ENCODE data around the gene CD248. TPM values are rescaled to one million over a fixed set of nuclear protein-coding genes. Genes with fewer than 3 reads are reported as not detected.

CD248 gene
- total and polyA plus RNA-seq, 8 donors, result 69.8 to 128 (median 92.4) TPM

DNA sequence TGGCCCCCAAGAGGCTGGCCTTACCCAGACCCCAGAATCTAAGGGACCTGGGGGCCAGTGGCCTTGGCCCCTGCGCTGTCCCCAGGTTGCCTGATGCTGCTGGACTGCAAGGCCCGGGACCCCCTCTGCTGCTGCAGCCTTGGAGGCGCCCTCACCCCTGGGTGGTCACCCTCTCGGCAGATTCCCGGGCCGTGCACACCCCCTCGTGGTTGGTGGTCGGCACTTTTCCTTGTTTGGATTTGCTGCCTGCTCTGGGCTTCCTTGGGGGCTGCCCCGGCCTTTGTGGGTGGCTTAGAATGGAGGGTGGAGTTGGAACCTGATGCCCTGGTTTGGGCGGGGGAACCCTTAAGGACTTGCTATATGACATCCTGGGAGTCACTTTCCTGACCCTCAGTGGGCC is 14.1 kb upstream of the CD248 start:
- H3K4me3 ChIP-seq, result no peak overlapping the region
- no peak overlapping the region for H3K27ac ChIP-seq
- no peak for ATAC-seq
- peaks cover 28 to 41% of the 10 kb centered on the region in 2 donors for H3K4me1 ChIP-seq
- intact Hi-C loops (cut with DNase I), result no loop called here
- no peaks in the 10 kb centered on the region for H3K27me3 ChIP-seq
- H3K9me3 ChIP-seq, result no peaks in the 10 kb centered on the region
- TF ChIP-seq, protein P1, sequence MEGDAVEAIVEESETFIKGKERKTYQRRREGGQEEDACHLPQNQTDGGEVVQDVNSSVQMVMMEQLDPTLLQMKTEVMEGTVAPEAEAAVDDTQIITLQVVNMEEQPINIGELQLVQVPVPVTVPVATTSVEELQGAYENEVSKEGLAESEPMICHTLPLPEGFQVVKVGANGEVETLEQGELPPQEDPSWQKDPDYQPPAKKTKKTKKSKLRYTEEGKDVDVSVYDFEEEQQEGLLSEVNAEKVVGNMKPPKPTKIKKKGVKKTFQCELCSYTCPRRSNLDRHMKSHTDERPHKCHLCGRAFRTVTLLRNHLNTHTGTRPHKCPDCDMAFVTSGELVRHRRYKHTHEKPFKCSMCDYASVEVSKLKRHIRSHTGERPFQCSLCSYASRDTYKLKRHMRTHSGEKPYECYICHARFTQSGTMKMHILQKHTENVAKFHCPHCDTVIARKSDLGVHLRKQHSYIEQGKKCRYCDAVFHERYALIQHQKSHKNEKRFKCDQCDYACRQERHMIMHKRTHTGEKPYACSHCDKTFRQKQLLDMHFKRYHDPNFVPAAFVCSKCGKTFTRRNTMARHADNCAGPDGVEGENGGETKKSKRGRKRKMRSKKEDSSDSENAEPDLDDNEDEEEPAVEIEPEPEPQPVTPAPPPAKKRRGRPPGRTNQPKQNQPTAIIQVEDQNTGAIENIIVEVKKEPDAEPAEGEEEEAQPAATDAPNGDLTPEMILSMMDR (IDR thresholded peaks at IDR 0.05), result no peak
- peaks cover 0 to 26% of the 10 kb centered on the region in 2 donors for H3K36me3 ChIP-seq
- peak in 1 of 4 donors; percentile 61 for DNase-seq

DNA sequence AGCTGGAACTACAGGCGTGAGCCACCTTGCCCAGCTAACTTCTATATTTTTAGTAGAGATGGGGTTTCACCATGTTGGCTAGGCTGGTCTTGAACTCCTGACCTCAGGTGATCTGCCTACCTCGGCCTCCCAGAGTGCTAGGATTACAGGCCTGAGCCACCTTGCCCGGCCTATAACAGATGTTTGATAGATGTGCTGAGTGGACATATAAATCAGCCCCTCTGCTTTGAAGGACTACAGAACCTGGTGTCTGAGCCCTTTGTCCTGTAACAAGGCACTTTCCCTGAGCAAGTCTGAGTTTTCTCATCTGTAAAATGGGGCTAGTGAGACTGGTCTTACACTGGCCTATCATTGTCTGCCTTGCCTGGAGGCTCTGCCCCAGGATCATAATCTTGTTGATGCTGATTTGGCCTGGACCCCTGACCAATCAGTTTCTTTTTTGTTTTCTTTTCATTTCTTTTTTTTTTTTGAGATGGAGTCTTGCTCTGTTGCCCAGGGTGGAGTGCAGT is 12.4 kb upstream of the CD248 start:
- intact Hi-C loops (cut with DNase I), result no loop called here
- no peak overlapping the region for H3K27ac ChIP-seq
- DNase-seq, result no peak

DNA sequence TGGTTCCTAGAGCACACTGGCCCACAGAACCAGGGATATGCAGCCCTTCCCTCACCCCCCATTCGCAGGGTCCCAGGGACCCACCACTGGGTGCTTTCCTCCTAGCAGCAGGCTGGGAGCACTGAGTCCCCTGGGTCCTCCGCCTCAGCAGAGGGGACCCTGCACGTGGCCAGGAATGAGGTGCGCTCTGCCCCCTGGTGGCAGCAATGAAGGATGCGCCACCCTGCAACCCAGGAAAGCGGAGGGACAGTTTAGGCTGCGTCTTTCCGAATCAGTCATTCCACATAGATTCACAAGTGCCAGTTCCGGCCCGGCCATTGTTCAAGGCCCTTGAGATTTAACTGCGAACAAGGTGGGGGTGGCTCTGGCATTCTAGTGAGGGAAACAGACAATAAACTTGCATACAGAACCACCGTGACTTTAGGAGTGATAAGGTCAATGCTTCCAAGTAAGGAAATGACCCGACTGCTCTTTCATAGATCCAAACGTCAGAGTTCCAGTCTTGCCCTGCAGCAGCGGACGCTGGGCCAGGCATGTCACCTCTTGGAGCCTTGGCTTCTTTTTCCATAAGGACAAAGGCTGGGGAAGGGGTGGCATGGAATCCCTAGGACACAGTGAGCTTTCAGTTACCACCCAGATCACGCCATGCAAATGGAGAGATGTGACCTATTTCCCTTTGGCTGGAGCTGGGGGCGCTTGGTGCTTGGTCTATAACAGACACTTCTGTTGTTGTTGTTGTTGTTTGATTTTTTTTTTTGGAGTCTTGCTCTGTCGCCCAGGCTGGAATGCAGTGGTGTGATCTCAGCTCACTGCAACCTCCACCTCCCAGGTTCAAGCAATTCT is 11.7 kb upstream of the CD248 start:
- TF ChIP-seq, protein P1 (IDR thresholded peaks at IDR 0.05), result peak; percentile 91 to 99
- Histone ChIP-seq H3K4me3 (no peak overlapping the region), H3K27ac (peak overlapping the region; percentile 26 to 51), H3K4me1 (peaks cover 17 to 31% of the 10 kb centered on the region in 2 donors), H3K9me3 (no peaks in the 10 kb centered on the region), H3K36me3 (peaks cover 0 to 20% of the 10 kb centered on the region in 2 donors), H3K27me3 (no peaks in the 10 kb centered on the region)
- ATAC-seq, result peak; percentile 93
- intact Hi-C loops (cut with DNase I), result no loop called here
- peak; percentile 67 to 91 (median 80) for DNase-seq

More for the DNA sequence above, 12.4 kb upstream of the CD248 start:
- H3K27me3 ChIP-seq, result no peaks in the 10 kb centered on the region
- TF ChIP-seq, protein P1 (IDR thresholded peaks at IDR 0.05), result no peak
- H3K9me3 ChIP-seq, result no peaks in the 10 kb centered on the region
- H3K36me3 ChIP-seq, result peaks cover 0 to 26% of the 10 kb centered on the region in 2 donors
- no peak overlapping the region for H3K4me3 ChIP-seq
- H3K4me1 ChIP-seq, result peaks cover 17 to 31% of the 10 kb centered on the region in 2 donors
- no peak for ATAC-seq

DNA sequence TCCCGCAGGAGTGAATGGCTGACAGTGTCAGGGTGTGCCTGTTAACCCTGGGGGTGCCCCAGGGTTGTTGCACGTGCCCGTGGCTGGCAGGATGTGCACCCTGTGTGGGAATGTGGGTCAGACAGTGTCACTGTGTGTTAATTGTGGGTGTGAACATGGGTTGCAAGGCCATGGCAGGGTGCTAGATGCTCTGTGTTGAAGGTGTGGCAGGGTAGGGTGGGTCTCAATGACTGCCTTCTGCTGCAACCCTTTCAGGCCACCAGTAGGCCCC is 11.1 kb upstream of the CD248 start:
- H3K27ac ChIP-seq, result peak overlapping the region; percentile 26 to 51
- peaks cover 0 to 14% of the 10 kb centered on the region in 2 donors for H3K36me3 ChIP-seq
- TF ChIP-seq, protein P1 (IDR thresholded peaks at IDR 0.05), result no peak
- ATAC-seq (no peak), DNase-seq (peak in 1 of 4 donors; percentile 40)
- intact Hi-C loops (cut with DNase I), result no loop called here
- H3K4me3 ChIP-seq, result no peak overlapping the region
- H3K27me3 ChIP-seq, result no peaks in the 10 kb centered on the region
- H3K4me1 ChIP-seq, result peaks cover 17 to 31% of the 10 kb centered on the region in 2 donors
- H3K9me3 ChIP-seq, result no peaks in the 10 kb centered on the region

All from left lung (tissue), 10 donors.